Lower leg skin (tissue), 3 donors: ENCODE measurements around the gene SLC8A1.

ENCODE experiments used
- CTCF ChIP-seq, 3 donors: fragments of 450-650 bp; IDR thresholded peaks; one replicate each; pipeline ENCODE4 v1.5.1; 2016; ENCODE audit warnings: antibody characterized with exemption in 3 of 3, mild to moderate bottlenecking in 3 of 3, moderate library complexity in 2 of 3
- POLR2A ChIP-seq, 2 donors: fragments of 450-650 bp; IDR thresholded peaks; one replicate each; pipeline ENCODE4 v1.6.1; 2016 to 2017; ENCODE audit warnings: antibody characterized with exemption in 2 of 2, mild to moderate bottlenecking in 1 of 2, moderate library complexity in 1 of 2

- TF ChIP-seq CTCF (IDR thresholded peaks at IDR 0.05) (no peak), POLR2A (IDR thresholded peaks at IDR 0.05) (no peak)
Observed at GRCh38 chr2:40256649-40257048, 195.2 kb downstream of the SLC8A1 start.
